Loucy (cell line): Measurements from ENCODE around the gene STC2.

ENCODE experiments used
- EZH2phosphoT487 ChIP-seq: fragments of 200-600 bp; IDR thresholded peaks from 2 replicates; pipeline ENCODE4 v1.6.1; 2018; ENCODE audit warnings: antibody characterized with exemption, mild to moderate bottlenecking, moderate library complexity, borderline replicate concordance
- TF ChIP-seq, protein P1 (sequence below): fragments of 200-600 bp; sonication (generic); conservative IDR thresholded peaks from 2 replicates; pipeline ENCODE4 v1.5.1; 2014; ENCODE audit warnings: mild to moderate bottlenecking, antibody characterized with exemption, low read length

GRCh38 chr5:173331956-173332479 is 3.8 kb upstream of the STC2 start:
- TF ChIP-seq, protein P1, sequence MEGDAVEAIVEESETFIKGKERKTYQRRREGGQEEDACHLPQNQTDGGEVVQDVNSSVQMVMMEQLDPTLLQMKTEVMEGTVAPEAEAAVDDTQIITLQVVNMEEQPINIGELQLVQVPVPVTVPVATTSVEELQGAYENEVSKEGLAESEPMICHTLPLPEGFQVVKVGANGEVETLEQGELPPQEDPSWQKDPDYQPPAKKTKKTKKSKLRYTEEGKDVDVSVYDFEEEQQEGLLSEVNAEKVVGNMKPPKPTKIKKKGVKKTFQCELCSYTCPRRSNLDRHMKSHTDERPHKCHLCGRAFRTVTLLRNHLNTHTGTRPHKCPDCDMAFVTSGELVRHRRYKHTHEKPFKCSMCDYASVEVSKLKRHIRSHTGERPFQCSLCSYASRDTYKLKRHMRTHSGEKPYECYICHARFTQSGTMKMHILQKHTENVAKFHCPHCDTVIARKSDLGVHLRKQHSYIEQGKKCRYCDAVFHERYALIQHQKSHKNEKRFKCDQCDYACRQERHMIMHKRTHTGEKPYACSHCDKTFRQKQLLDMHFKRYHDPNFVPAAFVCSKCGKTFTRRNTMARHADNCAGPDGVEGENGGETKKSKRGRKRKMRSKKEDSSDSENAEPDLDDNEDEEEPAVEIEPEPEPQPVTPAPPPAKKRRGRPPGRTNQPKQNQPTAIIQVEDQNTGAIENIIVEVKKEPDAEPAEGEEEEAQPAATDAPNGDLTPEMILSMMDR: peak; percentile 67
- no peak for TF ChIP-seq EZH2phosphoT487
